Right lobe of liver (tissue), 4 donors: ENCODE data around the gene DDX51.

Experiments used
- POLR2A ChIP-seq: fragments of 450-650 bp; IDR thresholded peaks from one replicate; pipeline ENCODE4 v1.6.1; 2017; ENCODE audit warnings: antibody characterized with exemption, mild to moderate bottlenecking
- TF ChIP-seq, protein P1 (sequence below), 4 donors: fragments of 200-600 bp in 3 of 4; fragments of 450-650 bp in 1 of 4; IDR thresholded peaks; one replicate each; pipeline versions ENCODE4 v1.5.1 to v1.8.0; 2016 to 2022; ENCODE audit warnings: antibody characterized with exemption in 4 of 4, mild to moderate bottlenecking in 2 of 4
- donor health status: DM: no; HTN: no; CAD: no.
- donor health status: DM: no; HTN: no; CAD: no.
- donor health status: DM: no; HTN: yes; CAD: no.

DNA sequence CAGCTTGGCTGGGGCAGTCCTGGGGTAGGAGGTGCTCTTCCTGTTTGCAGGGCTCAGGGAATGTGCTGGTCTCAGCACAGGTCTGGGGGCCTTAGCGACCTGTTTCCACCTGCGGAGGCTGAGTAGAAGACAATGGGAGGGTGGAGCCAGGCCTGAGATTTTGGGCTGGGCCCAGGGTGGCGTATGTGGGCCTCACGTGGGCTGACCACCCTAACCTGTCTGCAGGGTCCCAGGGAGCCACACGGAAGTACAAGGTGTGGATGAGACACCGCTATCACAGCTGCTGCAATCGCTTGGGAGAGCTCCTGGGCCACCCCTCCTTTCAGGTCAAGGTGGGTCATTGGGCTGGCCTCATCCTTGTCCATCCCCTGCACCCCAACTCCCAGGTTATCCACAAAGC lies 1.2 kb upstream of the DDX51 start:
- TF ChIP-seq, protein P1, sequence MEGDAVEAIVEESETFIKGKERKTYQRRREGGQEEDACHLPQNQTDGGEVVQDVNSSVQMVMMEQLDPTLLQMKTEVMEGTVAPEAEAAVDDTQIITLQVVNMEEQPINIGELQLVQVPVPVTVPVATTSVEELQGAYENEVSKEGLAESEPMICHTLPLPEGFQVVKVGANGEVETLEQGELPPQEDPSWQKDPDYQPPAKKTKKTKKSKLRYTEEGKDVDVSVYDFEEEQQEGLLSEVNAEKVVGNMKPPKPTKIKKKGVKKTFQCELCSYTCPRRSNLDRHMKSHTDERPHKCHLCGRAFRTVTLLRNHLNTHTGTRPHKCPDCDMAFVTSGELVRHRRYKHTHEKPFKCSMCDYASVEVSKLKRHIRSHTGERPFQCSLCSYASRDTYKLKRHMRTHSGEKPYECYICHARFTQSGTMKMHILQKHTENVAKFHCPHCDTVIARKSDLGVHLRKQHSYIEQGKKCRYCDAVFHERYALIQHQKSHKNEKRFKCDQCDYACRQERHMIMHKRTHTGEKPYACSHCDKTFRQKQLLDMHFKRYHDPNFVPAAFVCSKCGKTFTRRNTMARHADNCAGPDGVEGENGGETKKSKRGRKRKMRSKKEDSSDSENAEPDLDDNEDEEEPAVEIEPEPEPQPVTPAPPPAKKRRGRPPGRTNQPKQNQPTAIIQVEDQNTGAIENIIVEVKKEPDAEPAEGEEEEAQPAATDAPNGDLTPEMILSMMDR (IDR thresholded peaks at IDR 0.05) = no peak
- TF ChIP-seq POLR2A = no peak
